Vagina (tissue), 2 donors: ENCODE results near the gene STOX2.

Experiments
- POLR2AphosphoS5 ChIP-seq, 2 donors: sonication (generic); formaldehyde crosslinking; IDR thresholded peaks; one replicate each; pipeline ENCODE4 v1.9.0; 2017; ENCODE audit warnings: antibody characterized with exemption in 2 of 2, mild to moderate bottlenecking in 2 of 2, low read depth in 1 of 2; ENCODE audit not compliant: insufficient read depth in 1 of 2
- TF ChIP-seq, protein P1 (sequence below), 3 experiments: fragments of 450-650 bp in 2 of 3; fragments of 200-600 bp in 1 of 3; sonication (generic) in 1 of 3; IDR thresholded peaks; one replicate each; pipeline ENCODE4 v1.5.1; 2017 to 2019; ENCODE audit warnings: antibody characterized with exemption in 3 of 3, mild to moderate bottlenecking in 2 of 3, moderate library complexity in 2 of 3

GRCh38 chr4:183935355-183936005 is 30.4 kb downstream of the STOX2 start:
- no peak for TF ChIP-seq POLR2AphosphoS5 (IDR thresholded peaks at IDR 0.05; ENCODE audit: insufficient read depth in 1 of 2, low read depth in 1 of 2)
- TF ChIP-seq, protein P1, sequence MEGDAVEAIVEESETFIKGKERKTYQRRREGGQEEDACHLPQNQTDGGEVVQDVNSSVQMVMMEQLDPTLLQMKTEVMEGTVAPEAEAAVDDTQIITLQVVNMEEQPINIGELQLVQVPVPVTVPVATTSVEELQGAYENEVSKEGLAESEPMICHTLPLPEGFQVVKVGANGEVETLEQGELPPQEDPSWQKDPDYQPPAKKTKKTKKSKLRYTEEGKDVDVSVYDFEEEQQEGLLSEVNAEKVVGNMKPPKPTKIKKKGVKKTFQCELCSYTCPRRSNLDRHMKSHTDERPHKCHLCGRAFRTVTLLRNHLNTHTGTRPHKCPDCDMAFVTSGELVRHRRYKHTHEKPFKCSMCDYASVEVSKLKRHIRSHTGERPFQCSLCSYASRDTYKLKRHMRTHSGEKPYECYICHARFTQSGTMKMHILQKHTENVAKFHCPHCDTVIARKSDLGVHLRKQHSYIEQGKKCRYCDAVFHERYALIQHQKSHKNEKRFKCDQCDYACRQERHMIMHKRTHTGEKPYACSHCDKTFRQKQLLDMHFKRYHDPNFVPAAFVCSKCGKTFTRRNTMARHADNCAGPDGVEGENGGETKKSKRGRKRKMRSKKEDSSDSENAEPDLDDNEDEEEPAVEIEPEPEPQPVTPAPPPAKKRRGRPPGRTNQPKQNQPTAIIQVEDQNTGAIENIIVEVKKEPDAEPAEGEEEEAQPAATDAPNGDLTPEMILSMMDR (IDR thresholded peaks at IDR 0.05), result no peak
